Caco-2 (cell line): Measurements from ENCODE around the gene HOMER1. TPM values are rescaled to one million over a fixed set of nuclear protein-coding genes. Genes with fewer than 3 reads are reported as not detected.
A peak's percentile ranks its signal among the peaks of the same experiment; 100 is the strongest.

Experiments used
- BruUV-seq: library from RNA; stranded (reverse); fragments of 400-500 nt; replicated peaks from 2 replicates; lab custom pipeline; 2021; lab: Mats Ljungman, UMichigan
- CTCF ChIA-PET: fragments of 300-600 bp; sonication (Branson Sonifier 250); formaldehyde crosslinking; loops from one replicate; lab custom pipeline; 2022; ENCODE audit warnings: antibody characterized with exemption; lab: Charles Lee
- POLR2A ChIA-PET: fragments of 300-600 bp; sonication (Branson Sonifier 250); formaldehyde crosslinking; loops from one replicate; lab custom pipeline; 2022; ENCODE audit warnings: antibody characterized with exemption; lab: Charles Lee
- DNase-seq, 2 experiments: peaks; one replicate each; pipeline versions ENCODE4 v3.0.0 to v3.0.0-alpha.2; 2020 to 2022
- H3K27me3 ChIP-seq: replicated peaks from 2 replicates; pipeline ENCODE4 v1.6.0; 2011; ENCODE audit warnings: low read length; ENCODE audit not compliant: control insufficient read depth, insufficient read depth
- H3K36me3 ChIP-seq: 2 replicates; pipeline ENCODE4 v1.5.1; 2011; ENCODE audit warnings: low read length; ENCODE audit not compliant: control insufficient read depth, insufficient read depth
- H3K4me1 ChIP-seq: fragments of 250-450 bp; sonication (Bioruptor Pico); 2 replicates; pipeline ENCODE4 v1.5.1; 2020; ENCODE audit warnings: mild to moderate bottlenecking
- H3K4me3 ChIP-seq: 2 replicates; pipeline ENCODE4 v1.5.1; 2011; ENCODE audit warnings: low read depth, mild to moderate bottlenecking, control low read depth, low read length
- H3K9me3 ChIP-seq: fragments of 250-450 bp; sonication (Bioruptor Pico); 2 replicates; pipeline ENCODE4 v1.5.1; 2020; ENCODE audit warnings: mild to moderate bottlenecking, moderate library complexity
- H3K27ac Mint-ChIP-seq: one replicate; pipeline ENCODE4 v1.8.0; 2022; ENCODE audit warnings: mixed read lengths; ENCODE audit not compliant: unreplicated experiment
- H3K27me3 Mint-ChIP-seq: one replicate; pipeline ENCODE4 v1.8.0; 2022; ENCODE audit warnings: mixed read lengths; ENCODE audit not compliant: insufficient read depth, unreplicated experiment
- H3K36me3 Mint-ChIP-seq: one replicate; pipeline ENCODE4 v1.8.0; 2022; ENCODE audit warnings: mild to moderate bottlenecking, mixed read lengths; ENCODE audit not compliant: insufficient read depth, unreplicated experiment
- H3K4me1 Mint-ChIP-seq: one replicate; pipeline ENCODE4 v1.8.0; 2022; ENCODE audit warnings: low read depth, mixed read lengths; ENCODE audit not compliant: unreplicated experiment
- H3K4me3 Mint-ChIP-seq: one replicate; pipeline ENCODE4 v1.8.0; 2022; ENCODE audit warnings: mild to moderate bottlenecking, moderate library complexity, mixed read lengths; ENCODE audit not compliant: unreplicated experiment
- H3K9me3 Mint-ChIP-seq: one replicate; pipeline ENCODE4 v1.8.0; 2022; ENCODE audit warnings: mixed read lengths; ENCODE audit not compliant: unreplicated experiment
- intact Hi-C: fragments of 100-400 bp; cut with micrococcal nuclease; formaldehyde crosslinking; loops from one replicate; pipeline ENCODE4 v1.10.0; 2022; ENCODE audit not compliant: unreplicated experiment
- total RNA-seq: library from RNA; stranded (reverse); gene quantifications from 2 replicates; pipeline ENCODE4 v1.2.3, GENCODE V29; 2022
- TF ChIP-seq, protein P1 (sequence below), 2 experiments: fragments of 200-600 bp in 1 of 2; IDR thresholded peaks; 1 replicate in 1 of 2; 2 replicates in 1 of 2; pipeline versions ENCODE4 v1.5.1 to v1.8.0; 2011 to 2022; ENCODE audit warnings: antibody characterized with exemption in 1 of 2, control low read depth in 1 of 2, inconsistent platforms in 1 of 2, low read depth in 1 of 2, low read length in 1 of 2, mild to moderate bottlenecking in 1 of 2, moderate library complexity in 1 of 2; ENCODE audit not compliant: insufficient read depth in 1 of 2, severe bottlenecking in 1 of 2, unreplicated experiment in 1 of 2

The HOMER1 gene
- total RNA-seq, 1 experiment from 2014 or later, result 22.2 TPM

DNA sequence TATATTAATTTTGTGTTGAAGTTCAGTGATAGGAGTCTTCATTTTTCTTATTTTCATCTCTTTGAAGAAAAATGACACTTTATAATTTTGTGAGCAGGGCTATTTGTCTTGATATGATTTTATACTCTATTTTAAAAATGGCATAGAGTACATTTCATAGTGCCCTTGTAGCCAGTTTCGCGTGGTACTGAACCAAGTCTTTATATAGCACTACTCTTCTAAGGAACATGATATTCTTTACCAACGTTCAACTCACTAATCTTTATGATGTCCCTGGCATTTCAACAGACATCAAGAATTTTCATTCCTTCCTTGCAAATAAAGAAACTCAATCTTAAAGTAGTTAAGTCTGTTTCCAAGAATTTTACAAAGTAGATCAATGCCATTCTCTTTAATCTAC lies 41.5 kb upstream of the HOMER1 start:
- Mint-ChIP-seq H3K4me3 (no peak overlapping the region), H3K36me3 (no peaks in the 10 kb centered on the region), H3K27ac (no peak overlapping the region), H3K4me1 (no peaks in the 10 kb centered on the region), H3K27me3 (peaks cover 2% of the 10 kb centered on the region), H3K9me3 (peaks cover 6% of the 10 kb centered on the region)
- Histone ChIP-seq H3K27me3 (no peaks in the 10 kb centered on the region), H3K9me3 (no peaks in the 10 kb centered on the region), H3K4me1 (no peaks in the 10 kb centered on the region), H3K36me3 (no peaks in the 10 kb centered on the region), H3K4me3 (no peak overlapping the region)
- intact Hi-C loops, result no loop called here
- no TSS peak for BruUV-seq
- DNase-seq, result no peak
- TF ChIP-seq, protein P1, sequence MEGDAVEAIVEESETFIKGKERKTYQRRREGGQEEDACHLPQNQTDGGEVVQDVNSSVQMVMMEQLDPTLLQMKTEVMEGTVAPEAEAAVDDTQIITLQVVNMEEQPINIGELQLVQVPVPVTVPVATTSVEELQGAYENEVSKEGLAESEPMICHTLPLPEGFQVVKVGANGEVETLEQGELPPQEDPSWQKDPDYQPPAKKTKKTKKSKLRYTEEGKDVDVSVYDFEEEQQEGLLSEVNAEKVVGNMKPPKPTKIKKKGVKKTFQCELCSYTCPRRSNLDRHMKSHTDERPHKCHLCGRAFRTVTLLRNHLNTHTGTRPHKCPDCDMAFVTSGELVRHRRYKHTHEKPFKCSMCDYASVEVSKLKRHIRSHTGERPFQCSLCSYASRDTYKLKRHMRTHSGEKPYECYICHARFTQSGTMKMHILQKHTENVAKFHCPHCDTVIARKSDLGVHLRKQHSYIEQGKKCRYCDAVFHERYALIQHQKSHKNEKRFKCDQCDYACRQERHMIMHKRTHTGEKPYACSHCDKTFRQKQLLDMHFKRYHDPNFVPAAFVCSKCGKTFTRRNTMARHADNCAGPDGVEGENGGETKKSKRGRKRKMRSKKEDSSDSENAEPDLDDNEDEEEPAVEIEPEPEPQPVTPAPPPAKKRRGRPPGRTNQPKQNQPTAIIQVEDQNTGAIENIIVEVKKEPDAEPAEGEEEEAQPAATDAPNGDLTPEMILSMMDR (IDR thresholded peaks at IDR 0.05; ENCODE audit: insufficient read depth in 1 of 2, low read depth in 1 of 2, low read length in 1 of 2, severe bottlenecking in 1 of 2, unreplicated experiment in 1 of 2), result no peak
- POLR2A ChIA-PET, result no interaction called here
- CTCF ChIA-PET, result no interaction called here

- H3K36me3 ChIP-seq, result no peaks in the 10 kb centered on the region
- no peak overlapping the region for H3K27ac Mint-ChIP-seq
- no peak overlapping the region for H3K4me3 ChIP-seq
- TF ChIP-seq, protein P1 (IDR thresholded peaks at IDR 0.05; ENCODE audit: insufficient read depth in 1 of 2, low read depth in 1 of 2, low read length in 1 of 2, severe bottlenecking in 1 of 2, unreplicated experiment in 1 of 2), result no peak
- H3K27me3 ChIP-seq, result no peaks in the 10 kb centered on the region
- intact Hi-C loops, result no loop called here
- H3K27me3 Mint-ChIP-seq, result peaks cover 2% of the 10 kb centered on the region
- POLR2A ChIA-PET, result interaction anchor here (0.5 kb wide), 1 partner anchor 39 kb away, joined by 6 read pairs; the partner anchor contains the start of gene HOMER1
- CTCF ChIA-PET, result no interaction called here
- peaks cover 6% of the 10 kb centered on the region for H3K9me3 Mint-ChIP-seq
- no peaks in the 10 kb centered on the region for H3K36me3 Mint-ChIP-seq
- 0 out of 2 replicates have a peak, but pooled peaks cover 7% of the 10 kb centered on the region for H3K4me1 ChIP-seq
- H3K9me3 ChIP-seq, result no peaks in the 10 kb centered on the region
- H3K4me1 Mint-ChIP-seq, result peaks cover 10% of the 10 kb centered on the region
- no peak overlapping the region for H3K4me3 Mint-ChIP-seq
- BruUV-seq, result no TSS peak
- no peak for DNase-seq
These were observed 39.0 kb upstream of the HOMER1 start for GRCh38 chr5:79552984-79553383.

DNA sequence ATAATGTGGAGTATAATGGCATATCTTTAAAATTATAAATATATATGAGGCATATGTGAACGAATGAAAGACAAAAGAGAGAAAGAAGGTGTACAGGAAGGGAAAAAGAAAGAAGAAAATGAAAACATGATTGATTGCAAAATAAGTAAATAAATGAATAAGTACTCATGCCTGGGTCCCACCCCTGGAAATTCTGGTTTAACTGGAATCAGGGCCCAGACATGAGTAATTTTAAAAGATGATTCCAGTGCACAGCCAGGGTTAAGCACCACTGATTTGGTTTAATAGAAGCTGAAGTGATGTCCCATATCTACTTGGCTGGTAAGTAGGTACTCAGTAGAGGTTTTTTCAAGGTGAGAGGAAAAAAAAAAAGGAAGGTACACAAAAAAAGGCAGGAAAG lies 34.0 kb upstream of the HOMER1 start:
- TF ChIP-seq, protein P1 (IDR thresholded peaks at IDR 0.05; ENCODE audit: insufficient read depth in 1 of 2, low read depth in 1 of 2, low read length in 1 of 2, severe bottlenecking in 1 of 2, unreplicated experiment in 1 of 2), result no peak
- Histone ChIP-seq H3K27me3 (no peaks in the 10 kb centered on the region), H3K36me3 (no peaks in the 10 kb centered on the region), H3K4me1 (peaks cover 32% of the 10 kb centered on the region), H3K9me3 (no peaks in the 10 kb centered on the region), H3K4me3 (no peak overlapping the region)
- H3K27ac Mint-ChIP-seq, result peak overlapping the region; percentile 23
- H3K9me3 Mint-ChIP-seq, result peaks cover 6% of the 10 kb centered on the region
- peak overlapping the region; percentile 25 for H3K4me3 Mint-ChIP-seq
- H3K4me1 Mint-ChIP-seq, result peaks cover 24% of the 10 kb centered on the region
- DNase-seq, result peak in 1 of 2 experiments; percentile 63
- CTCF ChIA-PET, result interaction anchor here (0.6 kb wide), 1 partner anchor 415 kb away, joined by 4 read pairs; no protein-coding TSS in a partner anchor
- no peaks in the 10 kb centered on the region for H3K27me3 Mint-ChIP-seq
- no peaks in the 10 kb centered on the region for H3K36me3 Mint-ChIP-seq
- no TSS peak for BruUV-seq
- POLR2A ChIA-PET, result interaction anchor here (0.6 kb wide), 1 partner anchor 67 kb away, joined by 7 read pairs; no protein-coding TSS in a partner anchor
- intact Hi-C loops, result no loop called here
